ENCODE results near the gene GREB1. TPM values are rescaled to one million over a fixed set of nuclear protein-coding genes. Genes with fewer than 3 reads are reported as not detected.

Gene GREB1
- polyA plus RNA-seq, 1 of the 3 experiments (the other 2 are of a cell fraction), result 2.9 TPM

GRCh38 chr2:11618708-11619062 lies 84.8 kb downstream of the GREB1 start:
- no peak for DNase-seq
- no peak for TF ChIP-seq FOXJ3 (CRISPR knock-in tag; IDR thresholded peaks at IDR 0.05)
- TF ChIP-seq TAF1 (IDR thresholded peaks at IDR 0.05; ENCODE audit: borderline replicate concordance, low read depth, low read length), result no peak
- no peak for TF ChIP-seq FOXM1 (IDR thresholded peaks at IDR 0.05; ENCODE audit: low read depth)
- no peak for TF ChIP-seq MXI1 (IDR thresholded peaks at IDR 0.05; ENCODE audit: low read depth, low read length)
- TF ChIP-seq YY1 (IDR thresholded peaks at IDR 0.05; ENCODE audit: low read depth), result no peak
- TF ChIP-seq TEAD4 (IDR thresholded peaks at IDR 0.05; ENCODE audit: borderline replicate concordance, insufficient read depth), result no peak
- TF ChIP-seq USF1 (IDR thresholded peaks at IDR 0.05; ENCODE audit: borderline replicate concordance, low read depth), result no peak
- TF ChIP-seq IRF3 (IDR thresholded peaks at IDR 0.05; ENCODE audit: low read depth, low read length), result no peak
- TF ChIP-seq EZH2phosphoT487 (IDR thresholded peaks at IDR 0.05; ENCODE audit: borderline replicate concordance, low read depth), result no peak
- TF ChIP-seq CTCF (IDR thresholded peaks at IDR 0.05), result no peak
- TF ChIP-seq TCF12 (IDR thresholded peaks at IDR 0.05), result no peak
- TF ChIP-seq GABPA (IDR thresholded peaks at IDR 0.05; ENCODE audit: low read depth), result no peak
- TF ChIP-seq POLR2AphosphoS5 (IDR thresholded peaks at IDR 0.05; ENCODE audit: low read depth, low read length), result no peak
- TF ChIP-seq NRF1 (IDR thresholded peaks at IDR 0.05; ENCODE audit: low read depth, low read length), result no peak
- TF ChIP-seq JUND (IDR thresholded peaks at IDR 0.05), result no peak
- TF ChIP-seq RFX5 (IDR thresholded peaks at IDR 0.05; ENCODE audit: low read length), result no peak
- Histone ChIP-seq H3K79me2 (ENCODE audit: insufficient read depth) (no peaks in the 10 kb centered on the region), H3K4me2 (no peak overlapping the region), H3F3A (replicated peaks; ENCODE audit: insufficient read depth) (no peaks in the 10 kb centered on the region), H3K9me2 (no peaks in the 10 kb centered on the region), H3K4me3 (ENCODE audit: low read depth in 2 of 2, low read length in 1 of 2) (no peak overlapping the region), H3K9ac (no peak overlapping the region), H2AFZ (ENCODE audit: low read depth) (no peak overlapping the region), H3K9me3 (no peaks in the 10 kb centered on the region), H3K36me3 (replicated peaks in 1 of 2; ENCODE audit: control insufficient read depth in 1 of 2, insufficient read depth in 2 of 2, low read length in 1 of 2) (peaks cover 0 to 2% of the 10 kb centered on the region in 2 experiments), H3K27me3 (ENCODE audit: insufficient read depth) (no peaks in the 10 kb centered on the region), H3K4me1 (ENCODE audit: control insufficient read depth in 1 of 2, insufficient read depth in 2 of 2, low read depth in 1 of 2, low read length in 1 of 2) (peaks cover 0 to 11% of the 10 kb centered on the region in 2 experiments; a peak in 1 of 4 replicates), H4K20me1 (ENCODE audit: insufficient read depth) (no peaks in the 10 kb centered on the region), H3K27ac (ENCODE audit: low read depth in 2 of 2, low read length in 1 of 2) (no peak overlapping the region)
- WGBS (ENCODE audit: low lambda C conversion rate), result 92% methylated on average over 11 of the region's 20 CpGs
- POLR2A ChIA-PET, result no interaction called here
- CTCF ChIA-PET, result interaction anchor here (0.7 to 2.1 kb wide), 7 partner anchors 9 to 161 kb away, joined by 3 to 5 read pairs (median 4); no protein-coding TSS in a partner anchor
